GM23338 (cell line): ENCODE measurements around the gene SLCO4A1. TPM values are rescaled to one million over a fixed set of nuclear protein-coding genes. Genes with fewer than 3 reads are reported as not detected.

Experiments used
- ATAC-seq: fragments of 200-7000 bp; cut with Tn5 transposase; 3 replicates; pipeline ENCODE4 v1.9.1; 2020
- DNase-seq: peaks from one replicate; pipeline ENCODE4 v3.0.0-alpha.2; 2015; ENCODE audit warnings: low spot score
- H2AFZ ChIP-seq: fragments of 200-600 bp; sonication (generic); 2 replicates; pipeline ENCODE4 v1.8.0; 2016; ENCODE audit warnings: antibody characterized with exemption, mild to moderate bottlenecking, moderate library complexity
- H3F3A ChIP-seq: fragments of 200-600 bp; sonication (generic); replicated peaks from 2 replicates; pipeline ENCODE4 v1.8.0; 2017; ENCODE audit warnings: antibody characterized with exemption, mixed run types, low read depth
- H3K27ac ChIP-seq: fragments of 200-600 bp; sonication (generic); 2 replicates; pipeline ENCODE4 v1.6.1; 2016; ENCODE audit warnings: low read depth
- H3K27me3 ChIP-seq: fragments of 200-600 bp; sonication (generic); 2 replicates; pipeline ENCODE4 v1.8.0; 2016; ENCODE audit warnings: mild to moderate bottlenecking, mixed run types, moderate library complexity; ENCODE audit not compliant: insufficient read depth
- H3K36me3 ChIP-seq: fragments of 200-600 bp; sonication (generic); 2 replicates; pipeline ENCODE4 v1.8.0; 2016; ENCODE audit warnings: mild to moderate bottlenecking; ENCODE audit not compliant: insufficient read depth
- H3K4me1 ChIP-seq: fragments of 200-600 bp; sonication (generic); 2 replicates; pipeline ENCODE4 v1.8.0; 2016; ENCODE audit warnings: mild to moderate bottlenecking, moderate library complexity; ENCODE audit not compliant: insufficient read depth
- H3K4me2 ChIP-seq: fragments of 200-600 bp; sonication (generic); 2 replicates; pipeline ENCODE4 v1.7.1; 2017; ENCODE audit warnings: mixed run types
- H3K4me3 ChIP-seq: fragments of 200-600 bp; sonication (generic); 2 replicates; pipeline ENCODE4 v1.6.1; 2016; ENCODE audit warnings: mixed run types
- H3K79me2 ChIP-seq: fragments of 200-600 bp; sonication (generic); replicated peaks from 2 replicates; pipeline ENCODE4 v1.8.0; 2017; ENCODE audit warnings: mild to moderate bottlenecking; ENCODE audit not compliant: insufficient read depth
- H3K9me2 ChIP-seq: fragments of 200-600 bp; sonication (generic); 2 replicates; pipeline ENCODE4 v1.8.0; 2017; ENCODE audit not compliant: insufficient read depth
- H4K20me1 ChIP-seq: fragments of 200-600 bp; sonication (generic); replicated peaks from 2 replicates; pipeline ENCODE4 v1.8.0; 2017; ENCODE audit warnings: mild to moderate bottlenecking; ENCODE audit not compliant: insufficient read depth
- H3K27ac Mint-ChIP-seq: 2 replicates; pipeline ENCODE4 v1.8.0; 2020; ENCODE audit warnings: inconsistent platforms, mild to moderate bottlenecking, moderate library complexity, mixed read lengths
- H3K27me3 Mint-ChIP-seq: 3 replicates; pipeline ENCODE4 v1.8.0; 2022; ENCODE audit warnings: low read depth, mild to moderate bottlenecking, moderate library complexity, mixed read lengths, inconsistent platforms; ENCODE audit not compliant: insufficient read depth, poor library complexity
- H3K36me3 Mint-ChIP-seq: 3 replicates; pipeline ENCODE4 v1.8.0; 2021; ENCODE audit warnings: low read depth, mild to moderate bottlenecking, inconsistent platforms, moderate library complexity, mixed read lengths
- H3K4me1 Mint-ChIP-seq: 3 replicates; pipeline ENCODE4 v1.8.0; 2020; ENCODE audit warnings: mild to moderate bottlenecking, inconsistent platforms, mixed read lengths
- H3K4me3 Mint-ChIP-seq: 3 replicates; pipeline ENCODE4 v1.8.0; 2021; ENCODE audit warnings: moderate library complexity, mild to moderate bottlenecking, inconsistent platforms, mixed read lengths
- H3K9me3 Mint-ChIP-seq: 3 replicates; pipeline ENCODE4 v1.8.0; 2020; ENCODE audit warnings: moderate library complexity, mild to moderate bottlenecking, inconsistent platforms, mixed read lengths
- CREB1 ChIP-seq: fragments of 250-450 bp; sonication (Bioruptor Pico); IDR thresholded peaks from 2 replicates; pipeline ENCODE4 v1.5.0; 2020; ENCODE audit warnings: low read depth, mild to moderate bottlenecking, moderate library complexity
- CTCF ChIP-seq, 2 experiments: fragments of 200-600 bp in 1 of 2; sonication (generic) in 1 of 2; conservative IDR thresholded peaks; 2 replicates each; pipeline versions ENCODE4 v1.5.1 to v1.6.1; 2016 to 2017; ENCODE audit warnings: antibody characterized with exemption in 2 of 2, low read depth in 2 of 2, mild to moderate bottlenecking in 2 of 2, moderate library complexity in 1 of 2
- ETS1 ChIP-seq: IDR thresholded peaks from 2 replicates; pipeline ENCODE4 v1.6.1; 2016; ENCODE audit warnings: antibody characterized with exemption
- EZH2 ChIP-seq: fragments of 200-600 bp; sonication (generic); IDR thresholded peaks from one replicate; pipeline ENCODE4 v1.8.0; 2017; ENCODE audit warnings: antibody characterized with exemption, mild to moderate bottlenecking, low read depth; ENCODE audit not compliant: unreplicated experiment
- EZH2phosphoT487 ChIP-seq: fragments of 200-600 bp; sonication (generic); IDR thresholded peaks from one replicate; pipeline ENCODE4 v1.8.1; 2018; ENCODE audit warnings: antibody characterized with exemption; ENCODE audit not compliant: unreplicated experiment
- JUNB ChIP-seq: IDR thresholded peaks from one replicate; pipeline ENCODE4 v1.6.1; 2016; ENCODE audit warnings: antibody characterized with exemption; ENCODE audit not compliant: unreplicated experiment
- NANOG ChIP-seq: IDR thresholded peaks from 2 replicates; pipeline ENCODE4 v1.6.1; 2016; ENCODE audit warnings: antibody characterized with exemption, borderline replicate concordance
- POLR2AphosphoS5 ChIP-seq: IDR thresholded peaks from 2 replicates; pipeline ENCODE4 v1.6.1; 2016; ENCODE audit warnings: antibody characterized with exemption, low read depth
- REST ChIP-seq: IDR thresholded peaks from one replicate; pipeline ENCODE4 v1.6.1; 2018; ENCODE audit warnings: antibody characterized with exemption; ENCODE audit not compliant: unreplicated experiment
- STAT1 ChIP-seq: IDR thresholded peaks from one replicate; pipeline ENCODE4 v1.6.1; 2016; ENCODE audit warnings: antibody characterized with exemption; ENCODE audit not compliant: unreplicated experiment
- ZNF114 ChIP-seq: fragments of 250-450 bp; sonication (Bioruptor Pico); IDR thresholded peaks from 2 replicates; pipeline ENCODE4 v1.5.0; 2020; ENCODE audit warnings: mild to moderate bottlenecking, moderate library complexity
- ZNF331 ChIP-seq: fragments of 250-450 bp; sonication (Bioruptor Pico); IDR thresholded peaks from 2 replicates; pipeline ENCODE4 v1.5.0; 2020; ENCODE audit warnings: low read depth, mild to moderate bottlenecking, moderate library complexity
- ZNF462 ChIP-seq: fragments of 250-450 bp; sonication (Bioruptor Pico); IDR thresholded peaks from 2 replicates; pipeline ENCODE4 v1.5.0; 2020; ENCODE audit warnings: mild to moderate bottlenecking, moderate library complexity
- polyA plus RNA-seq: library from polyadenylated mRNA; unstranded; fragments of >200 nt; fragmentation: Nextera tagmentation; extraction: Ambion mirVana; gene quantifications from 2 replicates; pipeline ENCODE4 v1.2.1, GENCODE V29; 2016
- total RNA-seq: library from RNA; depleted of rRNA; stranded (reverse); fragments of >200 nt; shearing (Covaris generic); gene quantifications from 2 replicates; pipeline ENCODE4 v1.2.3, GENCODE V29; 2014

Gene SLCO4A1
- total and polyA plus RNA-seq, 2 experiments from 2014 or later: 28.5 to 41.6 TPM

- no peak for TF ChIP-seq JUNB
- no peak for TF ChIP-seq POLR2AphosphoS5
- no peak for TF ChIP-seq STAT1
- TF ChIP-seq NANOG: no peak
- TF ChIP-seq EZH2phosphoT487: no peak
- TF ChIP-seq EZH2: no peak
- no peak for TF ChIP-seq ZNF331 (CRISPR knock-in tag)
- TF ChIP-seq ZNF462 (CRISPR knock-in tag): no peak
- TF ChIP-seq CREB1: no peak
- no peak for TF ChIP-seq ETS1
- TF ChIP-seq CTCF (conservative IDR thresholded peaks at IDR 0.05; ENCODE audit: low read depth in 2 of 2): no peak; a peak in 1 of 4 replicates
- TF ChIP-seq ZNF114 (CRISPR knock-in tag): no peak
- no peak for TF ChIP-seq REST
- no peak for DNase-seq
- H3K27me3 Mint-ChIP-seq: peaks cover 13% of the 10 kb centered on the region
- Histone ChIP-seq H3K4me1 (no peaks in the 10 kb centered on the region), H3K27me3 (no peaks in the 10 kb centered on the region), H3K36me3 (no peaks in the 10 kb centered on the region), H2AFZ (no peak overlapping the region), H3K9me2 (no peaks in the 10 kb centered on the region), H4K20me1 (no peaks in the 10 kb centered on the region), H3K4me2 (no peak overlapping the region), H3K4me3 (no peak overlapping the region), H3F3A (no peaks in the 10 kb centered on the region), H3K79me2 (no peaks in the 10 kb centered on the region), H3K27ac (no peak overlapping the region)
- no peak overlapping the region for H3K4me3 Mint-ChIP-seq
- ATAC-seq: no peak
- no peaks in the 10 kb centered on the region for H3K9me3 Mint-ChIP-seq
- H3K36me3 Mint-ChIP-seq: no peaks in the 10 kb centered on the region
- peaks cover 3% of the 10 kb centered on the region; the same call in 1 of the 3 replicates for H3K4me1 Mint-ChIP-seq
- no peak overlapping the region for H3K27ac Mint-ChIP-seq
Observed at GRCh38 chr20:62694106-62694505, 51.8 kb downstream of the SLCO4A1 start.
